GM12873 (cell line): ENCODE measurements around the gene SETD1B.

Experiments
- CTCF ChIP-seq: IDR thresholded peaks from 2 replicates; pipeline ENCODE4 v1.5.1; 2012; ENCODE audit warnings: low read depth, mild to moderate bottlenecking, moderate library complexity, low read length, control low read depth; ENCODE audit not compliant: insufficient read depth; ENCODE audit errors: missing control alignments

SETD1B gene

GRCh38 chr12:121781484-121781997, 22.3 kb upstream of the SETD1B start:
- TF ChIP-seq CTCF = no peak

GRCh38 chr12:121781998-121782979, 21.5 kb upstream of the SETD1B start:
- TF ChIP-seq CTCF = no peak

- TF ChIP-seq CTCF = no peak
These were observed 20.0 kb upstream of the SETD1B start for GRCh38 chr12:121783766-121784165.

- TF ChIP-seq CTCF = no peak
These were observed 19.3 kb upstream of the SETD1B start for GRCh38 chr12:121784460-121784859.

GRCh38 chr12:121786440-121786825, 17.4 kb upstream of the SETD1B start:
- TF ChIP-seq CTCF = no peak

- TF ChIP-seq CTCF = no peak
These were observed 16.5 kb upstream of the SETD1B start for GRCh38 chr12:121787063-121788025.
